Measurements from ENCODE around the gene NR3C2. TPM values are rescaled to one million over a fixed set of nuclear protein-coding genes. Genes with fewer than 3 reads are reported as not detected.

Gene NR3C2
- total RNA-seq, 2 donors from 2014 or later: 14.6 to 17.4 TPM

GRCh38 chr4:148426643-148427042 is 15.6 kb downstream of the NR3C2 start:
- Histone ChIP-seq H3K4me3 (no peak overlapping the region), H3K4me1 (replicated peaks) (no peaks in the 10 kb centered on the region), H3K27me3 (replicated peaks; ENCODE audit: insufficient read depth) (no peaks in the 10 kb centered on the region), H3K9me3 (no peaks in the 10 kb centered on the region), H3K27ac (no peak overlapping the region), H3K36me3 (no peaks in the 10 kb centered on the region)
- WGBS: 100% methylated on average over 5 of the region's 5 CpGs
- no peak for DNase-seq (ENCODE audit: low spot score)
- TF ChIP-seq POLR2A (IDR thresholded peaks at IDR 0.05): no peak
- TF ChIP-seq, protein P1, sequence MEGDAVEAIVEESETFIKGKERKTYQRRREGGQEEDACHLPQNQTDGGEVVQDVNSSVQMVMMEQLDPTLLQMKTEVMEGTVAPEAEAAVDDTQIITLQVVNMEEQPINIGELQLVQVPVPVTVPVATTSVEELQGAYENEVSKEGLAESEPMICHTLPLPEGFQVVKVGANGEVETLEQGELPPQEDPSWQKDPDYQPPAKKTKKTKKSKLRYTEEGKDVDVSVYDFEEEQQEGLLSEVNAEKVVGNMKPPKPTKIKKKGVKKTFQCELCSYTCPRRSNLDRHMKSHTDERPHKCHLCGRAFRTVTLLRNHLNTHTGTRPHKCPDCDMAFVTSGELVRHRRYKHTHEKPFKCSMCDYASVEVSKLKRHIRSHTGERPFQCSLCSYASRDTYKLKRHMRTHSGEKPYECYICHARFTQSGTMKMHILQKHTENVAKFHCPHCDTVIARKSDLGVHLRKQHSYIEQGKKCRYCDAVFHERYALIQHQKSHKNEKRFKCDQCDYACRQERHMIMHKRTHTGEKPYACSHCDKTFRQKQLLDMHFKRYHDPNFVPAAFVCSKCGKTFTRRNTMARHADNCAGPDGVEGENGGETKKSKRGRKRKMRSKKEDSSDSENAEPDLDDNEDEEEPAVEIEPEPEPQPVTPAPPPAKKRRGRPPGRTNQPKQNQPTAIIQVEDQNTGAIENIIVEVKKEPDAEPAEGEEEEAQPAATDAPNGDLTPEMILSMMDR (IDR thresholded peaks at IDR 0.05): no peak
- no peak for TF ChIP-seq POLR2AphosphoS5 (IDR thresholded peaks at IDR 0.05)
- intact Hi-C loops (cut with DNase I): no loop called here

- H3K9me3 ChIP-seq: no peaks in the 10 kb centered on the region
- 49% methylated on average over 5 of the region's 5 CpGs for WGBS
- H3K36me3 ChIP-seq: no peaks in the 10 kb centered on the region
- no peak overlapping the region for H3K27ac ChIP-seq
- intact Hi-C loops (cut with DNase I): no loop called here
- H3K4me3 ChIP-seq: no peak overlapping the region
- DNase-seq (ENCODE audit: low spot score): no peak
- H3K4me1 ChIP-seq (replicated peaks): no peaks in the 10 kb centered on the region
- H3K27me3 ChIP-seq (replicated peaks; ENCODE audit: insufficient read depth): no peaks in the 10 kb centered on the region
- TF ChIP-seq POLR2A (IDR thresholded peaks at IDR 0.05): no peak
- no peak for TF ChIP-seq POLR2AphosphoS5 (IDR thresholded peaks at IDR 0.05)
- TF ChIP-seq, protein P1 (IDR thresholded peaks at IDR 0.05): no peak
Measured at GRCh38 chr4:148425327-148426110, 16.7 kb downstream of the NR3C2 start.

DNA sequence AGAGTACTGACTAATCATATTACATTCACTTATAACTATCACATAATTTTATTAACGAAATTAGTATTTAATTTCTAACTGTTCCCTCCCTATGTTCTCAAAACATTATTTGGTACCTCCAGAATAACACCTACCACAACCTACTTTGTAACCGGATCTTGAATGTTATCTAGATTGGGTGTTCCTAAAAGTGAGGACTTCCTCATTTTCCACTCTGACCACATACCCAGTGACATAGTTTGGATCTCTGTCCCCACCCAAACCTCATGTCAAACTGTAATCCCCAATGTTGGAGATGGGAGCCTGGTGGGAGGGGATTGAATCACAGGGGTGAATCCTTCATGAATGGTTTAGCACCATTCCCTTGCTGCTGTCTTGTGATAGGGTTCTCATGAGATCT is 21.8 kb downstream of the NR3C2 start:
- no peak for DNase-seq (ENCODE audit: low spot score)
- WGBS: 50% methylated on average over 2 of the region's 2 CpGs

DNA sequence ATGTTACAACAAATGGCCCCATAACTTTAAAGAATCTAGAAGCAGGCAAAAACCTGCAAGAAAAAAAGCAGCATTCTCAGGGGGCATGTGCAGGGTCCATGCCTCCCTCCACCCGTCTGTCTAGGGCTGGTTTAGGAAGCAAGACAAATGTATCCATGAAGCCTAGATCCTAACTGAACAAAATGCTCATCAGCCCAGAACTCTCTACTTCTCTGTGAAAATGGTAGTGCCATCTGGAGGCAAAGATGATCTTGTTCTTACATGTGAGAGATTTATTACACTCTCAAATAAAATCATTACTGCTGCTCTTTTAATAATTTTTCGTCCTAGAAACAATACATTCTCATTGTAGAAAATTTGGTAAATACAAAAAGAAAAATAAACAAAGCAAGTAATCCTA is 26.7 kb downstream of the NR3C2 start:
- WGBS: 49% methylated on average over 2 of the region's 2 CpGs
- H3K9me3 ChIP-seq: no peaks in the 10 kb centered on the region
- no peaks in the 10 kb centered on the region for H3K27me3 ChIP-seq (replicated peaks; ENCODE audit: insufficient read depth)
- no peak for TF ChIP-seq POLR2A (IDR thresholded peaks at IDR 0.05)
- TF ChIP-seq POLR2AphosphoS5 (IDR thresholded peaks at IDR 0.05): no peak
- TF ChIP-seq, protein P1 (IDR thresholded peaks at IDR 0.05): no peak
- H3K4me1 ChIP-seq (replicated peaks): no peaks in the 10 kb centered on the region
- H3K36me3 ChIP-seq: no peaks in the 10 kb centered on the region
- no peak for DNase-seq (ENCODE audit: low spot score)
- no peak overlapping the region for H3K27ac ChIP-seq
- intact Hi-C loops (cut with DNase I): no loop called here
- no peak overlapping the region for H3K4me3 ChIP-seq

More for the DNA sequence above, 21.8 kb downstream of the NR3C2 start:
- Histone ChIP-seq H3K4me1 (replicated peaks) (no peaks in the 10 kb centered on the region), H3K27me3 (replicated peaks; ENCODE audit: insufficient read depth) (no peaks in the 10 kb centered on the region), H3K36me3 (no peaks in the 10 kb centered on the region), H3K9me3 (no peaks in the 10 kb centered on the region), H3K27ac (no peak overlapping the region), H3K4me3 (no peak overlapping the region)
- TF ChIP-seq POLR2A (IDR thresholded peaks at IDR 0.05) (no peak), POLR2AphosphoS5 (IDR thresholded peaks at IDR 0.05) (no peak)
- TF ChIP-seq, protein P1 (IDR thresholded peaks at IDR 0.05): no peak
- intact Hi-C loops (cut with DNase I): no loop called here

GRCh38 chr4:148412460-148412994 is 29.7 kb downstream of the NR3C2 start:
- Histone ChIP-seq H3K27ac (no peak overlapping the region), H3K4me3 (no peak overlapping the region), H3K4me1 (replicated peaks) (no peaks in the 10 kb centered on the region), H3K27me3 (replicated peaks; ENCODE audit: insufficient read depth) (no peaks in the 10 kb centered on the region), H3K36me3 (no peaks in the 10 kb centered on the region), H3K9me3 (no peaks in the 10 kb centered on the region)
- DNase-seq (ENCODE audit: low spot score): no peak
- intact Hi-C loops (cut with DNase I): no loop called here
- TF ChIP-seq, protein P1 (IDR thresholded peaks at IDR 0.05): no peak
- TF ChIP-seq POLR2AphosphoS5 (IDR thresholded peaks at IDR 0.05): no peak
- WGBS: 97% methylated on average over 2 of the region's 2 CpGs

All from prostate gland (tissue), 2 donors.